ENCODE measurements around the gene SLC35G6. TPM values are rescaled to one million over a fixed set of nuclear protein-coding genes. Genes with fewer than 3 reads are reported as not detected.
A peak's percentile ranks its signal among the peaks of the same experiment; 100 is the strongest.

SLC35G6 gene
- total RNA-seq, 4 donors from 2014 or later: not detected

- H3K36me3 ChIP-seq: no peaks in the 10 kb centered on the region
- TF ChIP-seq, protein P1, sequence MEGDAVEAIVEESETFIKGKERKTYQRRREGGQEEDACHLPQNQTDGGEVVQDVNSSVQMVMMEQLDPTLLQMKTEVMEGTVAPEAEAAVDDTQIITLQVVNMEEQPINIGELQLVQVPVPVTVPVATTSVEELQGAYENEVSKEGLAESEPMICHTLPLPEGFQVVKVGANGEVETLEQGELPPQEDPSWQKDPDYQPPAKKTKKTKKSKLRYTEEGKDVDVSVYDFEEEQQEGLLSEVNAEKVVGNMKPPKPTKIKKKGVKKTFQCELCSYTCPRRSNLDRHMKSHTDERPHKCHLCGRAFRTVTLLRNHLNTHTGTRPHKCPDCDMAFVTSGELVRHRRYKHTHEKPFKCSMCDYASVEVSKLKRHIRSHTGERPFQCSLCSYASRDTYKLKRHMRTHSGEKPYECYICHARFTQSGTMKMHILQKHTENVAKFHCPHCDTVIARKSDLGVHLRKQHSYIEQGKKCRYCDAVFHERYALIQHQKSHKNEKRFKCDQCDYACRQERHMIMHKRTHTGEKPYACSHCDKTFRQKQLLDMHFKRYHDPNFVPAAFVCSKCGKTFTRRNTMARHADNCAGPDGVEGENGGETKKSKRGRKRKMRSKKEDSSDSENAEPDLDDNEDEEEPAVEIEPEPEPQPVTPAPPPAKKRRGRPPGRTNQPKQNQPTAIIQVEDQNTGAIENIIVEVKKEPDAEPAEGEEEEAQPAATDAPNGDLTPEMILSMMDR (IDR thresholded peaks at IDR 0.05): no peak
- TF ChIP-seq POLR2A (IDR thresholded peaks at IDR 0.05): peak in 1 of 2 donors; percentile 57
- WGBS, 2 donors: 10% methylated on average over 43 to 46 of the region's 48 CpGs
- H3K27ac ChIP-seq: peak overlapping the region; percentile 48 to 67 (median 63)
- peaks cover 31 to 51% of the 10 kb centered on the region in 2 donors for H3K4me1 ChIP-seq
- peak; percentile 80 to 82 for DNase-seq
- H3K27me3 ChIP-seq: no peaks in the 10 kb centered on the region
- H3K4me3 ChIP-seq (replicated peaks in 1 of 3): peak overlapping the region in 2 of 3 donors; percentile 25 to 38
- no peaks in the 10 kb centered on the region for H3K9me3 ChIP-seq
- intact Hi-C loops (cut with DNase I): loop anchor here (5.0 kb wide), 2 partner anchors 86 to 124 kb away; partner anchors contain the start of genes KCTD11 and SENP3
Observed at GRCh38 chr17:7437950-7438614, 43.2 kb upstream of the SLC35G6 start.

DNA sequence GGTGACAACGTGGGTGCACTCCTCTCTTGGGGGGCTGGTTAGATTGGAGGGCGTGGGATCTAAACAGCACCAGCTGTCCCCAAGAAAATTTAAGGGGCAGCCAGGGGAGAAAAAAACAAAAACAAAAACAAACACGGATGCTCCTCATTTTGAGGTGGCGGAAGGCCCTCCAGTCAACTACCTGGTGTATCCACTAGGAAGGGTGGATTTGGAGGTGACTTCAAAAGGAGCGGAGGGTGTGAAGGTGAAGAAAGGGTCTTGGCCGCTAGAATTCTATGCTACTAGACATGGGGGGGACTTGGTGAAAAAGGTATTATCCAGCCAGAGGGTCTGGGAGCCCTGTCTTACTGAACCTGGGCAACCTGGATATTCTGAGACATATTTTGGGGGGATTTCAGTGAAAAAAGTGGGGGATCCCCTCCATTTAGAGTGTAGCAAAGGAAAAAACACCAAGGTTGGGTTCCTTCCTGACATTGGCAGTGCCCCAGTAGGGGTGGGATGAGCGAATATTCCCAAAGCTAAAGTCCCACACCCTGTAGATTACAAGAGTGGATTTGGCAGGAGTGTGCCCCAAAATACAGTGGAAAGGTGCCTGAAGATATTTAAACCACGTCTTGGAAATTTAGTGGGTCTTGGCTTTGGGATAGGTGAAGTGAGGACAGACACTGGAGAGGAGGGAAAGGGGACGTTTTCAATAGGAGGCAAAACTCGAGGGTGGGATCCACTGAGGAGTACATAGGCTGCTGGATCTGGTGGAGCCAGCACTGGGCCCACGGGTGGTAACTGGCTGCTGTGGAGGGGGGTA, 42.4 kb upstream of the SLC35G6 start:
- Histone ChIP-seq H3K4me3 (replicated peaks in 1 of 3) (peak overlapping the region in 1 of 3 donors; percentile 51), H3K36me3 (no peaks in the 10 kb centered on the region), H3K27me3 (no peaks in the 10 kb centered on the region), H3K4me1 (peaks cover 31 to 51% of the 10 kb centered on the region in 2 donors), H3K27ac (peak overlapping the region in 1 of 3 donors; percentile 63), H3K9me3 (no peaks in the 10 kb centered on the region)
- 41 to 44% methylated on average over 11 of the region's 11 CpGs for WGBS, 2 donors
- intact Hi-C loops (cut with DNase I): loop anchor here (5.0 kb wide), 2 partner anchors 87 to 123 kb away; partner anchors contain the start of genes KCTD11 and SENP3
- no peak for DNase-seq
- TF ChIP-seq, protein P1 (IDR thresholded peaks at IDR 0.05): no peak
- no peak for TF ChIP-seq POLR2A (IDR thresholded peaks at IDR 0.05)

DNA sequence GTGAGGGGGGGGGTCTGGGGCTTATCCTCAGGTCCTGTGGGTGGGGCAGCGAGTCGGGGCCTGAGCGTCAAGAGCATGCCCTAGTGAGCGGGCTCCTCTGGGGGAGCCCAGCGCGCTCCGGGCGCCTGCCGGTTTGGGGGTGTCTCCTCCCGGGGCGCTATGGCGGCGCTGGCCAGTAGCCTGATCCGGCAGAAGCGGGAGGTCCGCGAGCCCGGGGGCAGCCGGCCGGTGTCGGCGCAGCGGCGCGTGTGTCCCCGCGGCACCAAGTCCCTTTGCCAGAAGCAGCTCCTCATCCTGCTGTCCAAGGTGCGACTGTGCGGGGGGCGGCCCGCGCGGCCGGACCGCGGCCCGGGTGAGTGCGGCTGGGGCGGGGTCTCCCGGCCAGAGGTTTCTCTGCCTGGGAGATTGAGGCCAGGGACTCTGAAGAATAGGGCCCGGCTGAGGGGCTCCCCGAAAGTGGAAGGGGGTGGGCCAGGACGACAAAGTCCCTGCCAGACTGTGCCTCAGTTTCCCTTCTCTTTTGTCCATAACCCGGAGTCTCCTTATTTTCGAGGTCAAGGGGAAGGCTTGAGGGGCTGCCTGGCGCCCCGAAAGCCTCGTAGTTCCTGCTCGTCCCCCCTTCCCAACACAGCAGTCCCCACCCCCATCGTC, 41.7 kb upstream of the SLC35G6 start, which contains the start of gene FGF11:
Gene FGF11 (plus strand): TSS at position 51 of the 651 bp plus-strand sequence. CDS start 109 bp downstream, at position 160.
- TF ChIP-seq, protein P1 (IDR thresholded peaks at IDR 0.05): no peak
- TF ChIP-seq POLR2A (IDR thresholded peaks at IDR 0.05): no peak
- intact Hi-C loops (cut with DNase I): loop anchor here (5.0 kb wide), 3 partner anchors 38 to 123 kb away; partner anchors contain the start of genes KCTD11, SENP3 and ZBTB4
- Histone ChIP-seq H3K27ac (peak within 1 kb of the TSS in 2 of 3 donors; percentile 69 to 82), H3K36me3 (no peaks in the 10 kb centered on the region), H3K4me1 (peaks cover 31 to 53% of the 10 kb centered on the region in 2 donors), H3K27me3 (no peaks in the 10 kb centered on the region), H3K9me3 (no peaks in the 10 kb centered on the region), H3K4me3 (replicated peaks in 1 of 3) (peak within 1 kb of the TSS in 2 of 3 donors; percentile 42 to 51)
- DNase-seq: peak; percentile 19 to 24
- 2% methylated on average over 14 to 23 of the region's 50 CpGs for WGBS, 2 donors

- intact Hi-C loops (cut with DNase I): loop anchor here (5.0 kb wide), 1 partner anchor 37 kb away; the partner anchor contains the start of gene ZBTB4
- peak; percentile 94 to 95 for DNase-seq
- 2% methylated on average over 28 to 37 of the region's 46 CpGs for WGBS, 2 donors
- H3K4me3 ChIP-seq (replicated peaks in 1 of 3): peak overlapping the region in 2 of 3 donors; percentile 42 to 51
- H3K27me3 ChIP-seq: no peaks in the 10 kb centered on the region
- TF ChIP-seq, protein P1 (IDR thresholded peaks at IDR 0.05): peak in 1 of 6 experiments; percentile 9
- TF ChIP-seq POLR2A (IDR thresholded peaks at IDR 0.05): peak in 1 of 2 donors; percentile 36
- no peaks in the 10 kb centered on the region for H3K36me3 ChIP-seq
- peak overlapping the region in 2 of 3 donors; percentile 69 to 82 for H3K27ac ChIP-seq
- no peaks in the 10 kb centered on the region for H3K9me3 ChIP-seq
- H3K4me1 ChIP-seq: peaks cover 35 to 58% of the 10 kb centered on the region in 2 donors
Observed at GRCh38 chr17:7440113-7440833, 41.0 kb upstream of the SLC35G6 start.

All from thyroid gland (tissue), 4 donors.